Neural cell (in vitro differentiated cells): ENCODE results near the gene MAP3K13.

Experiments
- EP300 ChIP-seq: fragments of 450-650 bp; conservative IDR thresholded peaks from 2 replicates; pipeline ENCODE4 v1.6.1; 2014; ENCODE audit warnings: antibody characterized with exemption, mild to moderate bottlenecking, moderate library complexity; ENCODE audit not compliant: poor library complexity, severe bottlenecking
- EZH2 ChIP-seq: fragments of 200-600, 300-800 bp; shearing (Covaris generic), sonication (generic); IDR thresholded peaks from 2 replicates; pipeline ENCODE4 v1.6.1; 2014; ENCODE audit warnings: antibody characterized with exemption, low read length, borderline replicate concordance, mild to moderate bottlenecking; ENCODE audit not compliant: insufficient read depth, poor library complexity, severe bottlenecking
- POLR2AphosphoS5 ChIP-seq: IDR thresholded peaks from 2 replicates; pipeline ENCODE4 v1.6.1; 2012
- RAD21 ChIP-seq: fragments of 450-650 bp; conservative IDR thresholded peaks from 2 replicates; pipeline ENCODE4 v1.6.1; 2014; ENCODE audit warnings: antibody characterized with exemption, mild to moderate bottlenecking, moderate library complexity
- SMC3 ChIP-seq: fragments of 450-650 bp; conservative IDR thresholded peaks from 2 replicates; pipeline ENCODE4 v1.6.1; 2014; ENCODE audit warnings: antibody characterized with exemption, mild to moderate bottlenecking, moderate library complexity; ENCODE audit not compliant: poor library complexity
- TAF1 ChIP-seq: IDR thresholded peaks from 2 replicates; pipeline ENCODE4 v1.6.1; 2012; ENCODE audit warnings: low read depth
- TF ChIP-seq, protein P1 (sequence below): fragments of 450-650 bp; IDR thresholded peaks from 2 replicates; pipeline ENCODE4 v1.5.1; 2014; ENCODE audit warnings: antibody characterized with exemption, mild to moderate bottlenecking, moderate library complexity; ENCODE audit not compliant: poor library complexity, severe bottlenecking
- TF ChIP-seq, protein P2 (sequence below): IDR thresholded peaks from 2 replicates; pipeline ENCODE4 v1.6.1; 2012; ENCODE audit warnings: borderline replicate concordance

DNA sequence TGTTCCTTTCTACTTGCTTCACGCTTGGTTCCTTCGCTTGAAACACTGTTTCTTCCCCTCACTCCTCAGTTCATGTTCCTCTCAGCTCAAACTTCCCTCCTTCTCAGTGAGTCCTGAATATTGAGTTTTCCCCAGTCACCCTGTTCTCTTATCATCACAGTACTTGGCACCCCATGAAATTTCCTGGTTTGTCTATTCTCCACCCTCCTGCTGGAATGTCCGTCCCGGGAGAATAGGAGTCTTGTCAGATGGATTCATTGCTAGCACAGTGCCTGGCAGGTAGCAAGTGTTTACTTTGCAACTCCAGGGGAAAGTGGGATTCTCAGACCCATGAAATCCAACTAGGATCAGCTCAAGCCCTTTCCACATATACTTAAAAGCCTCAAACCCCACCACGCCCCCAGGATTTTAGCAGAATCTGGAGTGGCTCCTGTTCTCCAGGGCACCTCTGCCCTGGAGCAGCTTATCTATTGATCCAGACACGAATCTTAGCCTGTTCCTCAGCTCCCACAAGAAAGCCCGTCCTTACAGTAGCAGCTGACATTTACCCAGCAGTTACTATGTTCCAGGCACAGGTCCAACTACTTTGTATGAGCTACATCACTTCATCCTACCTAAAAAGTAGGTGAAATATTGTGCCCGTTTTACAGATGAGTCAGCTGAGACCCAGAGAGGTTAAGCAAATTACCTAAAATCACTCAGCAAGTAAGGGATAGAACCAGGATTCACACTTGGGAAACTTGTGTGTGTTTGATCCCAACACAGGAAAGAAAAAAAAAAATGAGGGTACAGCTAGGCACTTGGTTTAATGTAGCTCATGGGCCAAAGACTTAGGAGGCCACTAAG is 36.8 kb upstream of the MAP3K13 start:
- TF ChIP-seq POLR2AphosphoS5 (no peak), SMC3 (no peak), EP300 (no peak), TAF1 (no peak), EZH2 (no peak), RAD21 (no peak)
- TF ChIP-seq, protein P1, sequence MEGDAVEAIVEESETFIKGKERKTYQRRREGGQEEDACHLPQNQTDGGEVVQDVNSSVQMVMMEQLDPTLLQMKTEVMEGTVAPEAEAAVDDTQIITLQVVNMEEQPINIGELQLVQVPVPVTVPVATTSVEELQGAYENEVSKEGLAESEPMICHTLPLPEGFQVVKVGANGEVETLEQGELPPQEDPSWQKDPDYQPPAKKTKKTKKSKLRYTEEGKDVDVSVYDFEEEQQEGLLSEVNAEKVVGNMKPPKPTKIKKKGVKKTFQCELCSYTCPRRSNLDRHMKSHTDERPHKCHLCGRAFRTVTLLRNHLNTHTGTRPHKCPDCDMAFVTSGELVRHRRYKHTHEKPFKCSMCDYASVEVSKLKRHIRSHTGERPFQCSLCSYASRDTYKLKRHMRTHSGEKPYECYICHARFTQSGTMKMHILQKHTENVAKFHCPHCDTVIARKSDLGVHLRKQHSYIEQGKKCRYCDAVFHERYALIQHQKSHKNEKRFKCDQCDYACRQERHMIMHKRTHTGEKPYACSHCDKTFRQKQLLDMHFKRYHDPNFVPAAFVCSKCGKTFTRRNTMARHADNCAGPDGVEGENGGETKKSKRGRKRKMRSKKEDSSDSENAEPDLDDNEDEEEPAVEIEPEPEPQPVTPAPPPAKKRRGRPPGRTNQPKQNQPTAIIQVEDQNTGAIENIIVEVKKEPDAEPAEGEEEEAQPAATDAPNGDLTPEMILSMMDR: no peak
- TF ChIP-seq, protein P2, sequence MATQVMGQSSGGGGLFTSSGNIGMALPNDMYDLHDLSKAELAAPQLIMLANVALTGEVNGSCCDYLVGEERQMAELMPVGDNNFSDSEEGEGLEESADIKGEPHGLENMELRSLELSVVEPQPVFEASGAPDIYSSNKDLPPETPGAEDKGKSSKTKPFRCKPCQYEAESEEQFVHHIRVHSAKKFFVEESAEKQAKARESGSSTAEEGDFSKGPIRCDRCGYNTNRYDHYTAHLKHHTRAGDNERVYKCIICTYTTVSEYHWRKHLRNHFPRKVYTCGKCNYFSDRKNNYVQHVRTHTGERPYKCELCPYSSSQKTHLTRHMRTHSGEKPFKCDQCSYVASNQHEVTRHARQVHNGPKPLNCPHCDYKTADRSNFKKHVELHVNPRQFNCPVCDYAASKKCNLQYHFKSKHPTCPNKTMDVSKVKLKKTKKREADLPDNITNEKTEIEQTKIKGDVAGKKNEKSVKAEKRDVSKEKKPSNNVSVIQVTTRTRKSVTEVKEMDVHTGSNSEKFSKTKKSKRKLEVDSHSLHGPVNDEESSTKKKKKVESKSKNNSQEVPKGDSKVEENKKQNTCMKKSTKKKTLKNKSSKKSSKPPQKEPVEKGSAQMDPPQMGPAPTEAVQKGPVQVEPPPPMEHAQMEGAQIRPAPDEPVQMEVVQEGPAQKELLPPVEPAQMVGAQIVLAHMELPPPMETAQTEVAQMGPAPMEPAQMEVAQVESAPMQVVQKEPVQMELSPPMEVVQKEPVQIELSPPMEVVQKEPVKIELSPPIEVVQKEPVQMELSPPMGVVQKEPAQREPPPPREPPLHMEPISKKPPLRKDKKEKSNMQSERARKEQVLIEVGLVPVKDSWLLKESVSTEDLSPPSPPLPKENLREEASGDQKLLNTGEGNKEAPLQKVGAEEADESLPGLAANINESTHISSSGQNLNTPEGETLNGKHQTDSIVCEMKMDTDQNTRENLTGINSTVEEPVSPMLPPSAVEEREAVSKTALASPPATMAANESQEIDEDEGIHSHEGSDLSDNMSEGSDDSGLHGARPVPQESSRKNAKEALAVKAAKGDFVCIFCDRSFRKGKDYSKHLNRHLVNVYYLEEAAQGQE: no peak
